Upper lobe of right lung (tissue), 1 donor: ENCODE results near the gene ADAMTS20. TPM values are rescaled to one million over a fixed set of nuclear protein-coding genes. Genes with fewer than 3 reads are reported as not detected.
"Not testable (repeated sequence)": the region's sequence is repeated elsewhere in the genome, so short reads cannot be mapped to it uniquely, and the experiment has no call there.

ENCODE experiments used
- ATAC-seq: fragments of 200-7000 bp; cut with Tn5 transposase; one replicate; pipeline ENCODE4 v1.9.1; 2020; ENCODE audit warnings: mild to moderate bottlenecking, moderate library complexity
- DNase-seq: peaks from one replicate; pipeline ENCODE4 v3.0.0-alpha.2; 2020
- H3K27ac ChIP-seq: fragments of 200-600 bp; one replicate; pipeline ENCODE4 v1.8.0; 2022
- H3K27me3 ChIP-seq: fragments of 200-600 bp; one replicate; pipeline ENCODE4 v1.8.0; 2022; ENCODE audit warnings: mild to moderate bottlenecking
- H3K36me3 ChIP-seq: fragments of 200-600 bp; one replicate; pipeline ENCODE4 v1.8.0; 2022
- H3K4me1 ChIP-seq: fragments of 200-600 bp; one replicate; pipeline ENCODE4 v1.8.0; 2022
- H3K4me3 ChIP-seq: fragments of 200-600 bp; one replicate; pipeline ENCODE4 v1.8.0; 2022; ENCODE audit warnings: mild to moderate bottlenecking
- H3K9me3 ChIP-seq: fragments of 200-600 bp; one replicate; pipeline ENCODE4 v1.8.0; 2022
- CTCF ChIP-seq: fragments of 200-600 bp; IDR thresholded peaks from one replicate; pipeline ENCODE4 v1.8.0; 2022; ENCODE audit warnings: antibody characterized with exemption
- intact Hi-C: fragments of 100-400 bp; cut with DNase I; formaldehyde crosslinking; loops from one replicate; pipeline ENCODE4 v1.11.0; 2022
- total RNA-seq: library from RNA; stranded (reverse); fragmentation: NEBNext Ultra II Directional; extraction: Animal tissue kit (Norgen Biotek cat#: 25700); gene quantifications from one replicate; pipeline ENCODE4 v1.2.1, GENCODE V29; 2021
- donor health status: DM: no; HTN: yes; CAD: no; lungs with severe emphysema.

Gene ADAMTS20
- total RNA-seq, 1 donor from 2014 or later: not detected

- intact Hi-C loops: no loop called here
- DNase-seq: no peak
- no peak for TF ChIP-seq CTCF
- Histone ChIP-seq H3K4me1 (no peaks in the 10 kb centered on the region), H3K27ac (no peak overlapping the region), H3K9me3 (peaks cover 9% of the 10 kb centered on the region), H3K27me3 (no peaks in the 10 kb centered on the region), H3K4me3 (no peak overlapping the region), H3K36me3 (no peaks in the 10 kb centered on the region)
- no peak for ATAC-seq
Measured at GRCh38 chr12:43381879-43382278, 170.1 kb downstream of the ADAMTS20 start.

GRCh38 chr12:43378448-43378847, 173.6 kb downstream of the ADAMTS20 start:
- DNase-seq (no peak), ATAC-seq (no peak)
- no peak for TF ChIP-seq CTCF

GRCh38 chr12:43370263-43370662, 181.7 kb downstream of the ADAMTS20 start:
- no peak for TF ChIP-seq CTCF
- ATAC-seq (no peak), DNase-seq (no peak)
- intact Hi-C loops: no loop called here
- Histone ChIP-seq H3K27ac (no peak overlapping the region), H3K36me3 (no peaks in the 10 kb centered on the region), H3K4me1 (no peaks in the 10 kb centered on the region), H3K4me3 (no peak overlapping the region), H3K9me3 (no peaks in the 10 kb centered on the region), H3K27me3 (no peaks in the 10 kb centered on the region)

More at GRCh38 chr12:43378448-43378847, 173.6 kb downstream of the ADAMTS20 start:
- intact Hi-C loops: no loop called here
- Histone ChIP-seq H3K27ac (no peak overlapping the region), H3K4me1 (no peaks in the 10 kb centered on the region), H3K9me3 (peaks cover 9% of the 10 kb centered on the region), H3K4me3 (no peak overlapping the region), H3K36me3 (no peaks in the 10 kb centered on the region), H3K27me3 (no peaks in the 10 kb centered on the region)

GRCh38 chr12:43362910-43363694, 188.9 kb downstream of the ADAMTS20 start:
- ATAC-seq (no peak), DNase-seq (no peak)
- TF ChIP-seq CTCF: no peak
- no peak overlapping the region for H3K27ac ChIP-seq
- H3K4me3 ChIP-seq: no peak overlapping the region
- no peaks in the 10 kb centered on the region for H3K27me3 ChIP-seq
- no peaks in the 10 kb centered on the region for H3K36me3 ChIP-seq
- no peaks in the 10 kb centered on the region for H3K4me1 ChIP-seq
- intact Hi-C loops: no loop called here
- H3K9me3 ChIP-seq: no peaks in the 10 kb centered on the region

- Histone ChIP-seq H3K4me3 (no peak overlapping the region), H3K36me3 (no peaks in the 10 kb centered on the region), H3K4me1 (no peaks in the 10 kb centered on the region), H3K9me3 (no peaks in the 10 kb centered on the region), H3K27ac (no peak overlapping the region), H3K27me3 (no peaks in the 10 kb centered on the region)
- DNase-seq (no peak), ATAC-seq (no peak)
- intact Hi-C loops: no loop called here
- TF ChIP-seq CTCF: no peak
Measured at GRCh38 chr12:43361031-43361710, 190.8 kb downstream of the ADAMTS20 start.

- H3K4me3 ChIP-seq, H3K9me3 ChIP-seq, ATAC-seq, H3K4me1 ChIP-seq, H3K36me3 ChIP-seq, DNase-seq, H3K27ac ChIP-seq, intact Hi-C loops, H3K27me3 ChIP-seq: not testable (repeated sequence)
Measured at GRCh38 chr12:43360001-43360400, 192.0 kb downstream of the ADAMTS20 start.
